Germinal center (tissue), 1 donor: ENCODE results near the gene MTRR.
A peak's percentile ranks its signal among the peaks of the same experiment; 100 is the strongest.
"Not testable (repeated sequence)": the region's sequence is repeated elsewhere in the genome, so short reads cannot be mapped to it uniquely, and the experiment has no call there.

ENCODE experiments used
- DNase-seq: peaks from one replicate; pipeline ENCODE4 v3.0.0; 2012; ENCODE audit warnings: mixed read lengths, low spot score

Gene MTRR

GRCh38 chr5:7897014-7897600 lies 28.2 kb downstream of the MTRR start:
- peak; percentile 18 for DNase-seq

- no peak for DNase-seq
Measured at GRCh38 chr5:7902201-7902600, 33.3 kb downstream of the MTRR start.

GRCh38 chr5:7902666-7903625 lies 34.0 kb downstream of the MTRR start:
- no peak for DNase-seq

- no peak for DNase-seq
Measured at GRCh38 chr5:7904170-7904569, 35.2 kb downstream of the MTRR start.

GRCh38 chr5:7907612-7908011 lies 38.7 kb downstream of the MTRR start:
- DNase-seq, result no peak

- DNase-seq, result no peak
Measured at GRCh38 chr5:7908317-7908716, 39.4 kb downstream of the MTRR start.

GRCh38 chr5:7910738-7911428 lies 41.9 kb downstream of the MTRR start:
- no peak for DNase-seq

GRCh38 chr5:7911429-7911771 lies 42.5 kb downstream of the MTRR start:
- not testable (repeated sequence) for DNase-seq

GRCh38 chr5:7916171-7916804 lies 47.3 kb downstream of the MTRR start:
- DNase-seq, result no peak

- DNase-seq, result no peak
Measured at GRCh38 chr5:7917130-7918123, 48.5 kb downstream of the MTRR start.

- no peak for DNase-seq
Measured at GRCh38 chr5:7925961-7926695, 57.2 kb downstream of the MTRR start.

GRCh38 chr5:7926720-7927119 lies 57.8 kb downstream of the MTRR start:
- no peak for DNase-seq

GRCh38 chr5:7927466-7928375 lies 58.8 kb downstream of the MTRR start:
- peak; percentile 79 for DNase-seq

GRCh38 chr5:7930011-7930410 lies 61.1 kb downstream of the MTRR start:
- DNase-seq, result no peak

- no peak for DNase-seq
Measured at GRCh38 chr5:7941692-7942091, 72.7 kb downstream of the MTRR start.

- DNase-seq, result no peak
Measured at GRCh38 chr5:7947301-7947700, 78.4 kb downstream of the MTRR start.
